GM21576 (cell line): Measurements from ENCODE around the gene OSBPL6.
"Not testable (repeated sequence)": the region's sequence is repeated elsewhere in the genome, so short reads cannot be mapped to it uniquely, and the experiment has no call there.

Source experiments
- ATAC-seq: cut with Tn5 transposase; IDR thresholded peaks from one replicate; pipeline ENCODE4 v1.9.1; 2021; ENCODE audit warnings: mild to moderate bottlenecking, moderate library complexity; ENCODE audit not compliant: unreplicated experiment

OSBPL6 gene

DNA sequence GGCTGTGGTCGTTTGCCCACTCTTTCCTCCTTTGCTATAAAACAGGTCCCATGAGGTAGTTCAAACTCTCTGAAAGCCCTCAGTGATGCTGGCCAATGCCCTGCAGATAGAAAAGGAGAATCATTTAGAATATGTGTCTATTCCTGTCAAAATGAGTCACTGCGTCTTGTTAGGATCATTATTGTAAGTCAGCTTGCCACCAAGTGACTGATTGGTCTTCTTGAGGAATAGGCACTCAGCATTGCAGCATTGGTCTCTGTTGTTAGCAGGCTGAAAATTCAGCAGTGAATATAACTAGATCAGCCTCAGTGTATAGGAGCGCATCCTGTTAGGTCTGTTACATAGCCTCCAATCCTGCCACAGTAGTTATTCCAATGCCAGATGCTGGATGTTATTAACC lies 227.8 kb downstream of the OSBPL6 start:
- ATAC-seq = no peak

DNA sequence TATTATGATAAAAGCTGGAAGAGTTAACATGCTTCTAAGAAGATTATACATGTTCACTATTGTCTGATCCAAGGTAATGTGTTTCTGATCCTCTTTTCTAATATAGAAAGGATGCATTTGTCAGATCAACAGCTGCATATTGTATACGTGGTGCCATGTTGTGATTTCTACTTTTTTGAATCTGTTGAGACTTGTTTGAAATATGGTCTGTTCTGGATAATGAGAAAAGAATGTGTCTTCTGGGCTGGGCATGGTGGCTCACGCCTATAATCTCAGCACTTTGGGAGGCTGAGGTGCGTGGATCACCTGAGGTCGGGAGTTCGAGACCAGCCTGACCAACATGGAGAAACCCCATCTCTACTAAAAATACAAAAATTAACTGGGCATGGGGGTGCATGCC lies 229.4 kb downstream of the OSBPL6 start:
- ATAC-seq = not testable (repeated sequence)

DNA sequence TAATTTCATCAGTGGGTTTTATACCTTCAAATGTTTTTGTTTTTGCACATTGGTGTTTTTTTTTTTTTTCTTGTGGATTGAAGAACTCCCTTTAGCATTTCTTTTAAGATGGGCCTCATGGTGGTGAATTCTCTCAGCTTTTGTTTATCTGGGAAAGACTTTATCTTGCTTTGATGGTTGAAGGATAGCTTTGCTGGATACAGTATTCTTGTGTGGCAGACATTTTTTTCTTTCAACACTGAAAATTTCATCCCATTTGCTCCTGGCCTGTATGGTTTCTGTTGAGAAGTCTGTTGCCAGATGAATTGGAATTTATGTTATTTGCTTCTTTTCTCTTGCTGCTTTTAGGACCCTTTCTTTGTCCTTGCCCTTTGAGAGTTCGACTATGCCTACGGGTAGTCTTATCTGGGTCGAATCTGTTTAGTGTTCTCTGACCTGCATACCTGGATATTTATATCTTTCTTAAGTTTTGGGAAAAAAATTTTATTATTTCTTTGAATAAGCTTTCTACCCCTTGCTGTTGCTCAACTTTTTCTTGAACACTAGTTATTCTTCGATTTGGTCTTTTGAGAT lies 231.0 kb downstream of the OSBPL6 start:
- ATAC-seq = no peak

DNA sequence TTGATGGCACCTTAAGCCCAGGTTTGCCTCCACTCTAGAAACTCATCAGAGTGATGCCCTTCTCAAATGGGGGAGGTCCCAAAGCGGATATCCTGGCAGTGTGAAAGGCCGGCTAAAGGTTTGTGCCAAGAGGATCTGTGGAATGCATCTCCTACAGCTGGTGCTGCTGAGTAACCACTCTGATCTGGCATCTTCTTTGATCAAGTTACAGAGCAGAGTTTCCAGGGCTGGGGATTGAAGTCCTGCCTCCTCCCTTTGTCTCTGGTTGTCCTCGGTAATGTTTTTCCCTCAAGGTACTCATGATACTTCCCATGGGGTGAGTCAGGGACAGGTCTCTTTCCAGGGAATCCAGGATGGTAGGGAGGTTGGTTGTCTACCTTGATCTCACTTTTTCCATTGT lies 232.1 kb downstream of the OSBPL6 start:
- ATAC-seq = no peak

DNA sequence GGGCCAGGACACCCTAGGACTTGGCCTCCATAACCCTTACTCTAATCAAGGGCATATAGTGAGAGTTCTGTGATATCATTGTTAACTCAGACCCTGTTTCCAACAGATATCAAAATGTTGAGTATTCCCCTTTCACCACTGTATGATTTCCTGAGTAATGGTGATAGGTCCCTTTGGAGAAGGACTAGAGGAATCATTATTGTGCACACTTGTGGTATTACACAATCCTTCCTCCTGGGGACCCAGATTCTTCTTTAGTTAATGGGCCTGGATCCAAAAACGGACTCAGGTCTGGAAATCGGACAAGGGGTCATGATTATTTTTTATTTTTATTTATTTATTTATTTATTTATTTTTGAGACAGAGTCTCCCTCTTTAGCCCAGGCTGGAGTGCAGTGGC lies 233.1 kb downstream of the OSBPL6 start:
- ATAC-seq = no peak

DNA sequence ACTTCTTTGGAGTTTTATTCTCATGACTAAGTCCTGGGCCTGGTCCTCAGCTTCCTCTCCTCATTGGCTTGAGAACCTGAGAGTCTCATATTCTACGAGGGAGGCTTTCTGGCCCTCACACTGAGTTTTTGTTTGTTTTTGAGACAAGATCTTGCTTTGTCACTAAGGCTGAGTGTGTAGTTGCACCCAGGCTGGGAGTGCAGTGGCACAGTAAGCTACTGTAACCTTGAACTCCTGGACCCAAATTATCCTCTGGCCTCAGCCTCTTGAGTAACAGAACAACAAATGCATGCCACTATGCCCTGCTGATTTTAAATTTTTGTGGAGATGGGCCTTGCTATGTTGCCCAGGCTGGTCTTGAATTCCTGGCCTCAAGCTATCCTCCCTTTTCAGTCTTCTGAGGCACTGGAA lies 234.1 kb downstream of the OSBPL6 start:
- no peak for ATAC-seq

DNA sequence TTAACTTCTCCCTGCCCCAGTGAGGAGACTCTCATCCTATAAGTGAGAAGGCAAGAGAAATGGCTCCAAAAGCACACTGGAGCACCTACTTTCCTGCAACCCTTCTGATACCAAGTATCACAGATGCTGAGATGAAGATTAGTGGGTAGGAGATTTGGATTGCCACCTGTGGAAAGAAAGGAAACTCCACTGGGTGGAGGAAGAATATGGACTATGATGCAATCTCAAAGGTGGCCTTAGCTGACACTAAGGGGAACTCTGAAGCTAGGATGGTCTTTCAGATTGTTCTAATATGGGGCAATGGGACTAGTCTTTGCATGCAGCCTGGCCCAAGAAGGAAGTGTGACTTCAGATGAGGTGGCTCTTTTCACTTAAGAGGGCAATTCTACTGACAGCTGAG lies 235.0 kb downstream of the OSBPL6 start:
- ATAC-seq = no peak

DNA sequence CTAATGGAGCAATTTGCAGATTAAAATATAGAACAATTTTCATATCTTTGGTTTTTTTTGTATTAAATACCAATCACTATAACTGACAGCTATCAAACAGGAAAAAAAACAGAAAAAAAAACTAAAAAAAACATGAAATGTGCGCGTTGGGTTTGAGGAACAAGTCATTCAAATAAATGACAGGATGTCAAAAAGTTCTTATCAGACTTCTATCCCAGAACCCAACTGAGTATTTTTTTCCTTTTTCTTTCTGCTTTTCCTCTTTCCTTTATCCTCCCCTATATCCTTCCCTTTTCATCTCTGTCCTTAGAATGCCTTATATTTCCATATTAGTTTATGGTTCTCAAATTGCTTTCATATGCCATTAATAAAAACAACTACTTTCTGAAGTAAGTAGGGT lies 242.3 kb downstream of the OSBPL6 start:
- no peak for ATAC-seq

DNA sequence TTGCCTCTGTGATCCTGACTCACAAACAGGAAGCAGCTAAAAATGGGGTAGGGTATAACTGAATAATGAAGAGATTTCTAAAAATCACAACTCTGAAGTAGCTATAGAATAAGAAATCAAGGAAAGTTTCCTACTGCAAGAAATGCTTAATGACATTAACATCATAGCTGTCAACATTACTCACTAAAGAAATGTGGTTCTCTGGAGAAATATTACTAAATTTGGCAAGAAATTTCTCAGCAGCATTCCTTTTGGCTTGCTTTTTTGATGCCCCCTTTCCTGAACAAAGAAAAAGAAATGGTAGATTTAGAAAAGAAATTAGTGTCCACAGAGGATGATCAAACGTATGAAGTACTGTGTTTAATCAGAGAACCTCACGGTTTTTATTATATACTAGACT lies 247.1 kb downstream of the OSBPL6 start:
- ATAC-seq = no peak

DNA sequence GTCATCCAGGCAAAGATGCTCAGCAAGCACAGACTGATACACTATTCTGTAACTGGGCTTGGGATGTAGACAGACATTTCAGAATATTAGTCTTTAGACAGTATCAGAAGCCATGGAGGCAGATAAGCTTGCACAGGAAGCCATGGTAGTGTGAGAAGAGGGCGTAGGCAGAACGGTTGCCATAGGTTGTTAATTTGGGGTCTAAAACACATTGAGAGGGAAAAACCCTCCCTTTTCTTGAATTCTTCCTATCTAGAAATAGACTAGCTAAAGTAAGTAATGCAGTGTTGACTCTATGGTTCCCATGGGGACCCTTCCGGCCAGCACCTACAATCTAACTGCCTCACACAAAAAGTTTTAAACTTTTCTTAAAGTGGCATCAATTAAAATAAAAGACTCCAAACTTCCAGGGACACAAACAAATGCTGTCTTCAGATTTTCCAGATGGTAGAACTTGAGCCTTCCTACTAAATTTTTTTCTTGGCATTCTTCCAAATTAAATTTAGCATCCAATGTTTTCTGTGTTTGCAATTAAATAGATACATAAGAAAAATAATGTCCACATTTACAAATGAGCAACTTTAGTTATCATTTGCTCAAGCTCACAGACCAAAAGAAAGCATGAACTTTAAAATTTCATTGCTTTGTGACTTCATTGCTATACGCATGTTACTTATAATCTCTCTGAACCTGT lies 254.8 kb downstream of the OSBPL6 start:
- ATAC-seq = no peak

DNA sequence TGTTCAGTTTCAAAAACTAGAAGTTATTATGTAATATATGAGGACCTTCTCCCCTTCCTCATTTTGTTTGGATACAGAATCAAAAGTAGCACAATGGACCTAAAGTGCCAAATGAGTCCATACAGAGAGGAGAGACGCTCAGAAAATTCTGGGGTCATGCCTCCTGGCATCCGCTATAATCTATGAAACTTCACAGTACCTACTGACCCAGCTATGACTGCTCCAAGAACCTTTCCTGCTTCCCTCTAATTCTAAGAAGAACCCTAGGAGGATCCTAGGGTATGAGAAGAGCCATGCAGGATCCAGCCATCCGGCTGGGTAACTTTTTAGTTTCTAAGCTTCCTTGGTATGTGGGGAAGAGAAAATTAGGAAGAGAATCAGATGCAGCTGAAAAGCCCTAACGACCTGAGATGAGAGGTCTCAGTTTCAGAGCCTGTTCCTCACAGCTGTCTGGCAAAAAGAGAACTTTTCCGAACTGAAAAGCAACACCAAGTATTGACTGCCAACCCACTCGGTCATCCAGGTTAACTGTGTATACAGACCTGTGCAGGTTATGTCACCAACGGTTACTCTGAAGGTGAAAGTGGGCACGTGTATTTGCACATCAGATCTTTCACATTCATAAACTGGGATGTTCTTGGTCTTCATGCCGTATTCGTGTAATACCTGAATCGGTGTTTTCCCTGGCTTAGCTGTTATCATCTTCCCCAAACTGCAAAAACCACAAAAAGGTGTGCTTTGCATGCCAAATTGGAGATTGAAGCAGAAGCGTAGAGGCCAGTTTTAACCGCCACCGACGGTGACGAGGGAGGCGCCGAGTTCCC lies 255.6 kb downstream of the OSBPL6 start:
- peak; percentile 7 for ATAC-seq

DNA sequence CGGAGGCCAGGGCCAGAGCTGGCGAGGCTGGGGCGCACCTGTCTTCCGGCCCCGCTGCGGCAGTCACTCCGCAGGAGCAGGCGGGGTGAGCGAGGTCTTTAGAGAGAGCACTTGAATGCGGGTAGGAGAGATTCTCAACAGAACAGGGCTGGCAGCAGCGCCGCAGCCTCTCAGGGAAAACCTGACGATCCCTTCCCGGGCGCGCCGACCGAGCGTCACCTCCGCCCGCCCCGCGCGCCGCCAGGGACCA lies 256.1 kb downstream of the OSBPL6 start:
- peak; percentile 38 for ATAC-seq

DNA sequence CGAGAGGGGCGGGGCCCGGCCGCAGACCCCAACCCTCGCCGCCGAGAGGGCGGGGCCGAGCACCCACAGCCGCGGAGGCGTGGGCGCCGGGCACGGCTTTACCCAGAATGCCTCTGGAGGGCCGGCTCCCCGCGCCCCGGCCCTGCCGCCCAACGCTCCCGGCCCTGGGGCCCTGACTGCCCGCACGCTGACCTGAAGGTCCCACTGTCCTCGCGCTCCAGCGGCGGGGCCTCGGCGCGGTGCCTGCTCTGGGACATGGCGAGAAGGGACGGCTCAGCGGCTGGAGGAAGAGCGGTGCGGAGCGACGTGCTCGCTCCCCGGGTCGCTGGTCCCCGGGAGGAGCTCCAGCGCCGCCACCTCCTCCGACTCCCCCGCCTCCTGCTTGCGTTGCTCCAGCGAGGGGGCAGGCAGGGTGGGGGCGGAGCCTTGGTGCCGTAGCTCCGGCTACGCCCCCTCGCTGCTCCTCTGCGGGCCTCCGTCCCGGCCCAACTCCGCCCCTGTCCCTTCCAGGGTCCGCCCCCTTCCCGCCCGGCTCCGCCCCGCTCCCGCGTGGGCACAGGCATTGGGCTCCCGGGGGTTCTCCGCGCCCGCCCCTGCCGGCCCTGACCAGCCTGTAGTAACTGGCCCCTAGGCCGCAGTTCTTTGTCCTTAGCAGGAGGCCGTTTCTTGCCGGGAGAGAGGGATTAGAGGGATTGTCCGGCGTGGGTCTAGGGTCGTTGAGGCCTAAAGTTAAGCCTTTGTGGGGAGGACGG lies 256.6 kb downstream of the OSBPL6 start, which contains the start of the genes PJVK and PRKRA:
PJVK (plus strand) TSS at position 605 of the 752 bp plus-strand sequence. CDS start 2,032 bp downstream, outside the sequence.
PRKRA (minus strand) TSS at position 402 of the 752 bp plus-strand sequence; CDS start at position 257, 145 bp downstream.
- peak; percentile 80 for ATAC-seq

DNA sequence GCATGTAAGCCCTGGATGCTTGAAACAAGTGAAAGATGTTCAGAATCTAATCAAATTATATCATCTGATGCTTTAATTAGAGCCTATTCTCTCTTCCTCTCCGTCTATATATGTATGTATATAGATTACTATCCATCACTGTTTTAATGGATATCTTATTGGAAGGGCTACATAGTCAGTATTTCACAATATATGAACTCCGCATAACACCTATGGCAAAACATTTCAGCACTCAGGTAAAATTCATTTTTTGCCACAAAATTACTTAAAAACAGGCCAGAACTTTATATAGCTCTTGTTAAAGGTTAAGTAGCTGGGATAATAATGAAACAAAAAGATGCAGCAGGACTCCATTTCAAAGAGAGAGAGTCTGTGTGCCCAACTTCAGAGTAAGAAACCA lies 258.0 kb downstream of the OSBPL6 start:
- no peak for ATAC-seq
